Skeletal muscle tissue (tissue), 4 donors: Measurements from ENCODE around the gene C1QTNF6. TPM values are rescaled to one million over a fixed set of nuclear protein-coding genes. Genes with fewer than 3 reads are reported as not detected.
"Not testable (repeated sequence)": the region's sequence is repeated elsewhere in the genome, so short reads cannot be mapped to it uniquely, and the experiment has no call there.

Experiments
- H3K27ac ChIP-seq: one replicate; pipeline ENCODE4 v1.7.0; 2013; ENCODE audit warnings: mild to moderate bottlenecking, low read depth, low read length, inconsistent platforms
- H3K27me3 ChIP-seq, 3 donors: one replicate each; pipeline ENCODE4 v1.7.0; 2013; ENCODE audit warnings: low read length in 3 of 3; ENCODE audit not compliant: control insufficient read depth in 3 of 3, insufficient read depth in 3 of 3
- H3K36me3 ChIP-seq, 3 donors: one replicate each; pipeline ENCODE4 v1.7.0; 2013; ENCODE audit warnings: low read length in 3 of 3; ENCODE audit not compliant: control insufficient read depth in 3 of 3, insufficient read depth in 3 of 3
- H3K4me1 ChIP-seq, 3 donors: one replicate each; pipeline ENCODE4 v1.7.0; 2013; ENCODE audit warnings: low read length in 3 of 3, mild to moderate bottlenecking in 3 of 3; ENCODE audit not compliant: control insufficient read depth in 3 of 3, insufficient read depth in 3 of 3
- H3K4me3 ChIP-seq, 3 donors: one replicate each; pipeline ENCODE4 v1.7.0; 2013; ENCODE audit warnings: low read length in 3 of 3
- H3K9ac ChIP-seq, 3 donors: one replicate each; pipeline ENCODE4 v1.7.0; 2013; ENCODE audit warnings: low read length in 3 of 3, mild to moderate bottlenecking in 3 of 3, moderate library complexity in 2 of 3, low read depth in 1 of 3
- H3K9me3 ChIP-seq, 3 donors: one replicate each; pipeline ENCODE4 v1.7.0; 2013; ENCODE audit warnings: low read length in 3 of 3; ENCODE audit not compliant: control insufficient read depth in 3 of 3
- total RNA-seq: library from RNA; depleted of rRNA; stranded (reverse); fragments of >200 nt; gene quantifications from one replicate; pipeline ENCODE4 v1.2.3, GENCODE V29; 2014
- donor health status: Osteomylitis.

The C1QTNF6 gene
- total RNA-seq, 1 donor from 2014 or later: 6.3 TPM

- Histone ChIP-seq H3K27ac (peak overlapping the region; percentile 31), H3K9me3 (no peaks in the 10 kb centered on the region), H3K4me1 (peaks cover 51 to 55% (median 55%) of the 10 kb centered on the region in 3 donors), H3K9ac (peak overlapping the region in 1 of 3 donors; percentile 71), H3K4me3 (peak overlapping the region in 1 of 3 donors; percentile 6), H3K36me3 (peaks cover 0 to 2% (median 0%) of the 10 kb centered on the region in 3 donors), H3K27me3 (no peaks in the 10 kb centered on the region)
These were observed 10.3 kb downstream of the C1QTNF6 start for GRCh38 chr22:37177755-37178154.

DNA sequence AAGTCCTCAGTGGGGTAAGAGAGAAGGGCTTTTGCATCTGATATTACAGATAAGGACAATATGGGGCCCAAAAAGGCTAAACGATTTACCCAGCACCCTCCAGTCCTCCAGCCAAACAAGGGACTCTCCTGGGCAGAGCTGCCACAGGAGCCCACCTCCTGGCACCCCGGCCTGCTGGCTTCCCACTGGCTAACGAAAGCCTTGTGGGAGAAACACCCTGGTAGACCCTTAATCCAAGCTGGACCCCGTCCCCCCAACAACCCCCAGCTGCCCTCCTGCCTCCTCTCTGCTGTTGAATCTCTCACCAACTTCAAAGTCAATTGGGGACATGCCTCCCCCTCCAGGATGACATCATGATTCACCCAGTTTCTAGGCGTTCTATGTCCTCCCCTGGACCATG is 10.8 kb downstream of the C1QTNF6 start:
- Histone ChIP-seq H3K27ac (peak overlapping the region; percentile 3), H3K4me1 (peaks cover 51 to 55% (median 55%) of the 10 kb centered on the region in 3 donors), H3K27me3 (no peaks in the 10 kb centered on the region), H3K9ac (peak overlapping the region in 2 of 3 donors; percentile 3 to 27), H3K4me3 (no peak overlapping the region), H3K9me3 (no peaks in the 10 kb centered on the region), H3K36me3 (peaks cover 0 to 2% (median 0%) of the 10 kb centered on the region in 3 donors)

- peak overlapping the region; percentile 51 for H3K27ac ChIP-seq
- H3K4me1 ChIP-seq: peaks cover 51 to 55% (median 55%) of the 10 kb centered on the region in 3 donors
- peaks cover 0 to 2% (median 0%) of the 10 kb centered on the region in 3 donors for H3K36me3 ChIP-seq
- H3K9ac ChIP-seq: peak overlapping the region; percentile 7 to 66 (median 27)
- H3K4me3 ChIP-seq: peak overlapping the region; percentile 29 to 68 (median 43)
- no peaks in the 10 kb centered on the region for H3K9me3 ChIP-seq
- H3K27me3 ChIP-seq: no peaks in the 10 kb centered on the region
These were observed 11.5 kb downstream of the C1QTNF6 start for GRCh38 chr22:37176464-37177061.

DNA sequence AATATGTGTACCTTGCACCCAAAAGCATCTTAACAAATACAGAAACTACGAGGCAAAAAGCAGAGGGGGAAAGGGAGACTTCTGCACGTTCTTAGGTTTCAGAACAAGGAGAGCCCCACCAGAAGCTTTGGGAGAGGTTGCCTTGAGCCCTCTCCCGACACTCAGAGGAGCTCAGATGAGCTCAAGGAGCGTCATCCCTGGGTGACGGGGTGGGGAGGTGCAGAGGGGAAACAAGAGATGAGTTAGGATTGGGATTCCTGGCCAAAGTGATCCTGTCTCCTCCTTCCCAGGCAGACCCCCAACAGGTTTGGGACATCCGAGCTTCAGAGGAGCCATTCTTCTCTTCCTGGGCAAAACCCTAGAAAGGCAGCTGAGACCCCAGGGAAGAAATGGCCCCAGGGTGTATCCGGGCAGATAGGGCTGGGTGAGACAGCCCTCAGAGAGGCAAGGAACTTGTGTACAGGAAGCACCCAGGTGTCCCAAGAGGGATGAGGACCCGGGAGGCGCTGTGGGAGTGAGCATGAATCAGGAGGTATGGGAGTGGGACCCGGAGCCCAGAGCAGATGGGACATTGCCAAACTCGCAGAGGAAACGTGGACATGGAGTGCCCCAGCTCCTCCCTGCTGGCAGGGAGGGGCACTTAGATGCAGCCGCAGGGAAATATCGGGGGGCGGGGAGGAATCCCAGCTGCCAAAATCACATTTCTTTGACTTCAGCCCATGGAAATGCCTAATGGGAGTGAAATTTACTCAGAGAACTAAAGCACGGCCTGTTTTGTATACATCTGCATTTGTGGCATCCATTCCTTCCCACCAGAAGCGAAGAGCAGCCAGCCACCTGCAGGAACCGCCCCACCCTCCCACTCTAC is 12.4 kb downstream of the C1QTNF6 start:
- H3K4me3 ChIP-seq: peak overlapping the region in 1 of 3 donors; percentile 43
- H3K27me3 ChIP-seq: no peaks in the 10 kb centered on the region
- no peaks in the 10 kb centered on the region for H3K36me3 ChIP-seq
- H3K9ac ChIP-seq: peak overlapping the region in 1 of 3 donors; percentile 66
- no peaks in the 10 kb centered on the region for H3K9me3 ChIP-seq
- peaks cover 51 to 55% (median 55%) of the 10 kb centered on the region in 3 donors for H3K4me1 ChIP-seq
- peak overlapping the region; percentile 51 for H3K27ac ChIP-seq

DNA sequence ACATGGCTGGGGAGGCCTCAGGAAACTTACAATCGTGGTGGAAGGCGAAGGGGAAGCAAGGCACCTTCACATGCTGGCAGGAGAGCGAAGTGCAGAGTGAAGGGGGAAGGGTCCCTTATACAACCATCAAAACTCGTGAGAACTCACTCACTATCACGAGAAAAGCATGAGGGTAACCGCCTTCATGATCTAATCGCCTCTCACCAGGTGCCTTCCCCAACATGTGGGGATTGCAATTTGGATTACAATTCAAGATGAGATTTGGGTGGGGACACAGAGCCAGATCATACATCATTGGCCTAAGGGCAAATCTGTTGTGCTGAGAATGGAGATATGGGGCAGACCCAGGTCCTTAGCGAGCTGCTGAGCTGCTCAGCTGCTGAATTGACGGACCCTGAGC is 13.1 kb downstream of the C1QTNF6 start:
- no peak overlapping the region for H3K9ac ChIP-seq
- peaks cover 46 to 53% (median 48%) of the 10 kb centered on the region in 3 donors for H3K4me1 ChIP-seq
- H3K4me3 ChIP-seq: no peak overlapping the region
- no peaks in the 10 kb centered on the region for H3K27me3 ChIP-seq
- H3K27ac ChIP-seq: no peak overlapping the region
- H3K36me3 ChIP-seq: no peaks in the 10 kb centered on the region
- H3K9me3 ChIP-seq: no peaks in the 10 kb centered on the region

DNA sequence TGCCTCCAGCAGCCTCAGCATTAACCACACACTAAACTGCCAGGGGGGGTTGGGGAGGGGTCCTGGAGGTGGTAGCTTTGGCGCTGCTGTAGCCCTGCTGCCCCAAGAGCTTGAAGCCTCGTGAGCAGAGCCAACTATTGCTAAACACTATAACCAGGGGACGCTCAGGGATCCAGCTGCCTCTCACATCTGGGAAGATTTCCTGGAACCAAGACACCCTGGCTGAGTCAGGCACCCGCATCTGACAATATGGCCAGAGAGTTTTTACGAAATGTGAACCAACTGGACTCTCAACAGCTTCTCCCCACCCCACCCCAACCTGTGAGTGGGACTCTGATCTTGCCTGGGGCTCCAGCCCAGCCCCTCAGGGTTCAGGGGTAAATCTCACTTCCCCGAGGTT is 14.3 kb downstream of the C1QTNF6 start:
- Histone ChIP-seq H3K4me3 (no peak overlapping the region), H3K4me1 (peaks cover 34 to 42% (median 39%) of the 10 kb centered on the region in 3 donors), H3K9me3 (no peaks in the 10 kb centered on the region), H3K9ac (no peak overlapping the region), H3K27me3 (peaks cover 0 to 3% (median 0%) of the 10 kb centered on the region in 3 donors), H3K36me3 (no peaks in the 10 kb centered on the region), H3K27ac (no peak overlapping the region)

DNA sequence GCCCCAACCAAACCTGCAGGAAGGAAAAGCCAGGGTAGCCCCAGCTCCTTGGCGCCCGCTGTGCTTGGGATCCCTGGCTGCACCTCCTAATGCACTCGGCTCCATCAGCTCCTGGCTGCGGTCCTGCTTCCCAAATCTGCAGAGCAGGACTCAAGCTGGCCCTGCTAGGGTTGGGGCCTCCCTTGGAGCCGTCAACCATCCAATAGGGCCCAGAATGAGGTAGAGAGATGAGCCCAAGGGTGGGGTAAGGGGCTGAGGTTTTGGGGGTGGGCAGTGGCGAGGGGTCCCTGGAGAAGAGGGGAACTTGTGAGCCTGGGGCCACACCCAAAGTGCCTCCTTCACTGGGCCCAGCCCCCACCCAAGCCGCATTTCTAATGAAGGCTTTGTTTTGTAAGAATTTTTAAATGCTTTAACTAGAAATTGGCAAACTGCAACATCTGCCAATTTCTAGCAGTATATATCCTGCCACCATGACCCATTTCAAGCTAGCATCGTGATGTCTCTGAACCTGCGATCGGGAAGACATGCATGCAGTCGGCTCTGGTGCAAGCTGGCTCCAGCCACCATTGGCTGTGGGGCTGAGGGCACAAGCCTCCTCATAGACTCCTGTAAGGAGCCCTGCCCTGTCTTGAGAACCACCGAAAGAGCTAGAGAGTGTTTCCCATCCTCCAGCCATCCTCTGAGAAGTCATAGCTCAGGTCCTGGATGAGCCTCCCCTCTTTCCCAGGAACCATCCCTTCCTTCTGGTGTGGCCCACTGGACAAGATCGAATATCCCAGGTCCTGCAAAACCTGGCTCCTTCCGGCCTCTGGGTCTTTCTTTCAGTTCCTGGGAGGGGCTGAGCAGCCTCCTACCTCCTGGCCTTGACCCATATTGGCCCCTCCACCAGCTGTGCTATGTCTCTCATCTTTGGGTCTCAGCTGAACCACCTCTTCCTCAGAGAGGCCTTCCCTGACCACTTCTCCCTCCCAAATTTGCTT is 15.5 kb downstream of the C1QTNF6 start:
- H3K36me3 ChIP-seq: no peaks in the 10 kb centered on the region
- H3K27me3 ChIP-seq: peaks cover 0 to 3% (median 0%) of the 10 kb centered on the region in 3 donors
- no peak overlapping the region for H3K9ac ChIP-seq
- no peaks in the 10 kb centered on the region for H3K9me3 ChIP-seq
- no peak overlapping the region for H3K4me3 ChIP-seq
- H3K4me1 ChIP-seq: peaks cover 32 to 39% (median 37%) of the 10 kb centered on the region in 3 donors
- H3K27ac ChIP-seq: no peak overlapping the region

DNA sequence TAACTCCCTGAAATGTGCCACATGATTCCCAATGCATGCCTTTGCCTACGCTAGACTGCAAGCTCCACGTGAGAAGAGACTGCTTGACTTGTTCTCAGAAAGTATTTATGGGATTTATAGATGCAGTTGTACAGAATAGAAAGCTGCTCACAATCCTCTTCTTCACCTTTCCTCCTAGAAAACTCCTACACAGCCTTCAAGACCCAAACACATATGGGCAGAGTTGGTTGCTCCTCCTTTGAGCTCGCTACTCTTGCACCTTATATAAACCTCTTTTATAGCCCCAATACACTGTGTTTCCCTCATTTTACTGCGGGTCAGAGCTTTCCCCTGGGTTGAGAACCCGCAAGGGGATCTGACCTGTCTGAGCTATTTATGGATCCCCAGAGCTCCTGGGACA is 16.4 kb downstream of the C1QTNF6 start:
- Histone ChIP-seq H3K4me3 (no peak overlapping the region), H3K27me3 (peaks cover 0 to 3% (median 0%) of the 10 kb centered on the region in 3 donors), H3K9me3 (no peaks in the 10 kb centered on the region), H3K4me1 (peaks cover 32 to 39% (median 37%) of the 10 kb centered on the region in 3 donors), H3K27ac (no peak overlapping the region), H3K9ac (no peak overlapping the region), H3K36me3 (no peaks in the 10 kb centered on the region)

DNA sequence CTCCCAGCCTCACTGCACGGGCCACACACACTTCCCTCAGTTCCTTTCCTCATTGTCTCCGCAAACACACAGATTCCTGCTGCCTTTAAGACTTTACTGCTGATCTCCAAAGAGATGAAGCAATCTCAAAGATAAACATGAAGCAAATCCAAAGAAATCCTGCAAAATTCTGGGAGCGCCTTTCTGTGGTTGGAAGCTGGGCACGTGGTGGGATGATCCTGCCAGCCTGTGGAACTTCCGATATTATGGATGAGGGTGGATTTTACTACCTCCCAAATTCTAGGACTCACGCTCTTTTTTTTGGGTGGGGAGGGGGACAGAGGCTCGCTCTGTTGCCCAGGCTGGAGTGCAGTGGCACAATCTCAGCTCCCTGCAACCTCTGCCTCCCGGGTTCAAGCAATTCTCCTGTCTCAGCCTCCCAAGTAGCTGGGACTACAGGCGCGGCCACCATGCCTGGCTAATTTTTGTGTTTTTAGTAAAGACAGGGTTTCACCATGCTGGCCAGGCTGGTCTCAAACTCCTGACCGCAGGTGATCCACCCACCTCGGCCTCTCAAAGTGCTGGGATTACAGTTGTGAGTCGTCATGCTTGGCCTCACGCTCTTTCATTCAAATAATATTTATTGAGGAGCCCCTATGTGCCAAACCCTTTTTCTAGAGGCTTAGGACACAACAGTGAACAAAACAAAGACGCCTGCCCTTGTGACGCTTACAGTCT is 17.2 kb downstream of the C1QTNF6 start:
- H3K36me3 ChIP-seq, H3K27ac ChIP-seq, H3K9me3 ChIP-seq, H3K9ac ChIP-seq, H3K27me3 ChIP-seq, H3K4me3 ChIP-seq: not testable (repeated sequence)
- peaks cover 32 to 37% (median 35%) of the 10 kb centered on the region in 3 donors for H3K4me1 ChIP-seq
